Gastroesophageal sphincter (tissue), 4 donors: Measurements from ENCODE around the gene INPP5D. TPM values are rescaled to one million over a fixed set of nuclear protein-coding genes. Genes with fewer than 3 reads are reported as not detected.
A peak's percentile ranks its signal among the peaks of the same experiment; 100 is the strongest.
"Not testable (repeated sequence)": the region's sequence is repeated elsewhere in the genome, so short reads cannot be mapped to it uniquely, and the experiment has no call there.

Source experiments
- ATAC-seq: fragments of 150-250 bp; one replicate; pipeline ENCODE4 v1.9.1; 2016; ENCODE audit warnings: mild to moderate bottlenecking, moderate library complexity
- H3K27ac ChIP-seq, 4 donors: fragments of 200-600 bp; sonication (generic) in 3 of 4; 1 replicate in 3 of 4; 2 replicates in 1 of 4; pipeline ENCODE4 v1.5.1; 2016 to 2019
- H3K27me3 ChIP-seq: fragments of 200-600 bp; sonication (generic); one replicate; pipeline ENCODE4 v1.5.1; 2019
- H3K36me3 ChIP-seq, 2 donors: fragments of 200-600 bp; sonication (generic); one replicate each; pipeline ENCODE4 v1.5.1; 2019; ENCODE audit warnings: control low read depth in 1 of 2
- H3K4me1 ChIP-seq, 3 donors: fragments of 200-600 bp; sonication (generic); 1 replicate in 2 of 3; 2 replicates in 1 of 3; pipeline ENCODE4 v1.5.1; 2016 to 2019; ENCODE audit warnings: control low read depth in 2 of 3
- H3K4me3 ChIP-seq, 2 donors: fragments of 200-600 bp; sonication (generic); one replicate each; pipeline ENCODE4 v1.5.1; 2019; ENCODE audit warnings: mild to moderate bottlenecking in 1 of 2, moderate library complexity in 1 of 2
- H3K9me3 ChIP-seq, 3 donors: fragments of 200-600 bp; sonication (generic); one replicate each; pipeline ENCODE4 v1.5.1; 2017 to 2019; ENCODE audit warnings: control low read depth in 2 of 3
- EP300 ChIP-seq: sonication (generic); formaldehyde crosslinking; IDR thresholded peaks from one replicate; pipeline ENCODE4 v1.6.1; 2017; ENCODE audit warnings: antibody characterized with exemption, mild to moderate bottlenecking
- POLR2A ChIP-seq, 2 donors: fragments of 450-650 bp; IDR thresholded peaks; one replicate each; pipeline ENCODE4 v1.6.1; 2017; ENCODE audit warnings: antibody characterized with exemption in 2 of 2, mild to moderate bottlenecking in 2 of 2, moderate library complexity in 1 of 2
- POLR2AphosphoS5 ChIP-seq: sonication (generic); formaldehyde crosslinking; IDR thresholded peaks from one replicate; pipeline ENCODE4 v1.6.1; 2017; ENCODE audit warnings: antibody characterized with exemption
- WGBS, 2 donors: methylation state at CpG; one replicate each; pipeline ENCODE4 v1.1.5; 2018; ENCODE audit warnings: low coverage in 1 of 2; 5-methylcytosine and 5-hydroxymethylcytosine counted together
- total RNA-seq, 4 donors: library from RNA; depleted of rRNA; stranded (reverse); fragments of >200 nt; gene quantifications; one replicate each; pipeline ENCODE4 v1.1.0, GENCODE V29; 2016
- TF ChIP-seq, protein P1 (sequence below), 4 experiments: fragments of 200-600 bp in 2 of 4; fragments of 450-650 bp in 2 of 4; sonication (generic) in 1 of 4; IDR thresholded peaks; one replicate each; pipeline ENCODE4 v1.5.1; 2017 to 2019; ENCODE audit warnings: antibody characterized with exemption in 4 of 4, mild to moderate bottlenecking in 2 of 4, moderate library complexity in 2 of 4

The INPP5D gene
- total RNA-seq, 4 donors from 2014 or later, result 6.5 to 12.4 (median 9.3) TPM

DNA sequence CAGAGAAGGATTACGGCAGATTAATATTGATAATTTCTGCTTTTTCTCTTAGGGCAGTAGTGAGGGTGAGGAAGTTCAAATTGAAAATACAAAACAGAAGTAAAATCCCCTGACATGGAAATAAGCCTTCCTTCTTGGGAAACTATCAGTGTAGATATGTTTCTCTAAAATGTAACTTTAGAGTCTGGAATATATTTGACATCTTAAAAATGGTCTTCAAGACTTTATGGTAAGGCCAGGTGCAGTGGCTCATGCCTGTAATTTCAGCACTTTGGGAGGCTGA is 33.0 kb downstream of the INPP5D start:
- TF ChIP-seq POLR2A (IDR thresholded peaks at IDR 0.05) (no peak), POLR2AphosphoS5 (no peak), EP300 (no peak)
- TF ChIP-seq, protein P1, sequence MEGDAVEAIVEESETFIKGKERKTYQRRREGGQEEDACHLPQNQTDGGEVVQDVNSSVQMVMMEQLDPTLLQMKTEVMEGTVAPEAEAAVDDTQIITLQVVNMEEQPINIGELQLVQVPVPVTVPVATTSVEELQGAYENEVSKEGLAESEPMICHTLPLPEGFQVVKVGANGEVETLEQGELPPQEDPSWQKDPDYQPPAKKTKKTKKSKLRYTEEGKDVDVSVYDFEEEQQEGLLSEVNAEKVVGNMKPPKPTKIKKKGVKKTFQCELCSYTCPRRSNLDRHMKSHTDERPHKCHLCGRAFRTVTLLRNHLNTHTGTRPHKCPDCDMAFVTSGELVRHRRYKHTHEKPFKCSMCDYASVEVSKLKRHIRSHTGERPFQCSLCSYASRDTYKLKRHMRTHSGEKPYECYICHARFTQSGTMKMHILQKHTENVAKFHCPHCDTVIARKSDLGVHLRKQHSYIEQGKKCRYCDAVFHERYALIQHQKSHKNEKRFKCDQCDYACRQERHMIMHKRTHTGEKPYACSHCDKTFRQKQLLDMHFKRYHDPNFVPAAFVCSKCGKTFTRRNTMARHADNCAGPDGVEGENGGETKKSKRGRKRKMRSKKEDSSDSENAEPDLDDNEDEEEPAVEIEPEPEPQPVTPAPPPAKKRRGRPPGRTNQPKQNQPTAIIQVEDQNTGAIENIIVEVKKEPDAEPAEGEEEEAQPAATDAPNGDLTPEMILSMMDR (IDR thresholded peaks at IDR 0.05), result no peak
- WGBS, 2 donors, result 47 to 91% methylated on average over 1 of the region's 1 CpG
- ATAC-seq, result no peak

DNA sequence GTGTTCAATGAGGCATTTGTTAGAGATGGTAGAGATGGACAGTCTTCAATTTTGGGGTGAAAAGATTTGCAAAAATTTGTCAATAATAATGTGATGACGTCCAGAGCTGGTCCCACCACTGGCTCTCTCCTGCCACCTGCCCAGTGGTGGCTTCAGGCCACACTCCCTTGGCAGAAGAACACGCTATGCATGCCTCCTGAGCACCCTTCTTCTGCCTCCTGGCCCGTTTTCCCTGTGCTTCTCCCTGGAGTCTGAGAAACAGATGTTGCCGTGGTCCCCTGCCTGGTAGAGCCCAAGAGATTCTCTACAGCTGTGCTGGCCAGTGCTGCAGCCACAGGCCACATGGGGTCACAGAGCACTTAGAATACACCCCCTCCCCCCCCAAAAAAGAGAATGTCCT is 33.6 kb downstream of the INPP5D start:
- no peak overlapping the region for H3K4me3 ChIP-seq
- H3K4me1 ChIP-seq, result no peaks in the 10 kb centered on the region
- WGBS, 2 donors, result 40 to 81% methylated on average over 2 to 4 of the region's 4 CpGs
- no peak overlapping the region for H3K27ac ChIP-seq
- H3K27me3 ChIP-seq, result peaks cover 6% of the 10 kb centered on the region
- no peaks in the 10 kb centered on the region for H3K36me3 ChIP-seq
- H3K9me3 ChIP-seq, result no peaks in the 10 kb centered on the region
- TF ChIP-seq, protein P1 (IDR thresholded peaks at IDR 0.05), result no peak
- no peak for TF ChIP-seq POLR2A (IDR thresholded peaks at IDR 0.05)
- TF ChIP-seq EP300, result no peak
- no peak for TF ChIP-seq POLR2AphosphoS5
- ATAC-seq, result no peak

More for the DNA sequence above, 33.0 kb downstream of the INPP5D start:
- Histone ChIP-seq H3K36me3 (no peaks in the 10 kb centered on the region), H3K27me3 (peaks cover 6% of the 10 kb centered on the region), H3K4me1 (no peaks in the 10 kb centered on the region), H3K4me3 (no peak overlapping the region), H3K27ac (no peak overlapping the region), H3K9me3 (no peaks in the 10 kb centered on the region)

DNA sequence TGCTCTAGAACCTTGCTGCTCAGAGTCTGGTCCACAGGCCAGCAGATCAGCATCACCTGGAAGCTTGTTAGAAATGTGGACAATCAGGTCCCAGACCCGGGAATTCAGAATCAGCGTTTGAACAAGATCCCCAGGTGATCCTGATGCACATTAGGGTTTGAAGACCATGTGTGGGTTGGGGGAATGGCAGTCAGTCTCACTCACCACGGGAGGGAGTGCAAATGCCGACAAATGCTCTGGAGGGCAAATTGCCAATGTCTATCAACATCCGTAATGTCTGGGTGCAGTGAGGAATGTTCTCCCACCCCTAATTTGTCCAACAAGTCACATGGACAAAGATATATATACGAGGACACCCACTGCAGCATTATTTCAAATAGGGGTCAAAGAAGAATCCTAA is 34.5 kb downstream of the INPP5D start:
- Histone ChIP-seq H3K27me3 (peaks cover 6% of the 10 kb centered on the region), H3K27ac (no peak overlapping the region), H3K4me1 (no peaks in the 10 kb centered on the region), H3K36me3 (no peaks in the 10 kb centered on the region), H3K4me3 (no peak overlapping the region), H3K9me3 (no peaks in the 10 kb centered on the region)
- ATAC-seq, result no peak
- no peak for TF ChIP-seq POLR2A (IDR thresholded peaks at IDR 0.05)
- no peak for TF ChIP-seq POLR2AphosphoS5
- TF ChIP-seq EP300, result no peak
- TF ChIP-seq, protein P1 (IDR thresholded peaks at IDR 0.05), result no peak
- 21 to 41% methylated on average over 4 to 5 of the region's 6 CpGs for WGBS, 2 donors

DNA sequence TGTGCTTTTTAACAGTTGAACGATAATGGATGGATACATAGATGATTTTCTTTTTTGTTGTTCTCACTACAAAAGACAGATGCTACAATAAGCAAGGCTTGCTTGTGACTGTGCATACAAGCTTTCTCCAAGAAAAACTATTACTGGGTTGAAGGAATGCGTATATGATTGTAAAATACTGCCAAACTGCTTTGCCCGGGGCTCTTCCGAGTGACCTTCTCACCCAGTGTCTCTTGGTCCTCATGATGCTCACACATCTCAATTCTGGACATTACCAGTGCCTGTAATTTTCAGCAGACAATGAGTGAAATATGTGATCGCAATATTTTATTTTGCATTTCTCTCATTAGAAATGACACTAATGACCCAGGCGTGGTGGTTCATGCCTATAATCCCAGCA is 35.9 kb downstream of the INPP5D start:
- no peak for TF ChIP-seq EP300
- TF ChIP-seq, protein P1 (IDR thresholded peaks at IDR 0.05), result no peak
- no peak for TF ChIP-seq POLR2AphosphoS5
- no peak for TF ChIP-seq POLR2A (IDR thresholded peaks at IDR 0.05)
- H3K9me3 ChIP-seq, result no peaks in the 10 kb centered on the region
- 84 to 100% methylated on average over 2 to 6 of the region's 6 CpGs for WGBS, 2 donors
- ATAC-seq, result no peak
- H3K4me1 ChIP-seq, result no peaks in the 10 kb centered on the region
- no peak overlapping the region for H3K4me3 ChIP-seq
- peaks cover 6% of the 10 kb centered on the region for H3K27me3 ChIP-seq
- no peak overlapping the region for H3K27ac ChIP-seq
- H3K36me3 ChIP-seq, result no peaks in the 10 kb centered on the region

DNA sequence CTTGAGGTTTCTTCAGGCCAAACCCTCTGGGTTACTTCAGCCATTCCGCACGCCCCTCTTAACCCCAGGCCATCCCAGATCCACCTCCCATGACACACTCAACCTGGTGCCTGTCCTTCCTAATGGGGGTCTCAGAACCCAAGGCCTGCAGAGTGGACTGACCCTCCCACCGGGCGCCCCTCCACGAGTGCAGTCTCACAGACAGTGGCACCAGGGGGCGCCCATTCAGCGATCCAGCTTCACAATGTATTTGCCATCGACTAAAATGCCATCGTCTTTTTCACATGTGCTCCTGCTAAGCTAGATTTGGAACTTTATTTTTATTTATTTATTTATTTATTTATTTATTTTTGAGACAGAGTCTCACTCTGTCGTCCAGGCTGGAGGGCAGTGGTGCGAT is 38.5 kb downstream of the INPP5D start:
- 26 to 57% methylated on average over 7 to 11 of the region's 11 CpGs for WGBS, 2 donors
- no peak for TF ChIP-seq POLR2A (IDR thresholded peaks at IDR 0.05)
- TF ChIP-seq, protein P1 (IDR thresholded peaks at IDR 0.05), result peak in 2 of 4 experiments; percentile 12 to 39
- no peak overlapping the region for H3K4me3 ChIP-seq
- H3K9me3 ChIP-seq, result no peaks in the 10 kb centered on the region
- H3K4me1 ChIP-seq, result no peaks in the 10 kb centered on the region
- H3K27ac ChIP-seq, result no peak overlapping the region
- ATAC-seq, result no peak
- peaks cover 3% of the 10 kb centered on the region for H3K27me3 ChIP-seq
- H3K36me3 ChIP-seq, result no peaks in the 10 kb centered on the region

DNA sequence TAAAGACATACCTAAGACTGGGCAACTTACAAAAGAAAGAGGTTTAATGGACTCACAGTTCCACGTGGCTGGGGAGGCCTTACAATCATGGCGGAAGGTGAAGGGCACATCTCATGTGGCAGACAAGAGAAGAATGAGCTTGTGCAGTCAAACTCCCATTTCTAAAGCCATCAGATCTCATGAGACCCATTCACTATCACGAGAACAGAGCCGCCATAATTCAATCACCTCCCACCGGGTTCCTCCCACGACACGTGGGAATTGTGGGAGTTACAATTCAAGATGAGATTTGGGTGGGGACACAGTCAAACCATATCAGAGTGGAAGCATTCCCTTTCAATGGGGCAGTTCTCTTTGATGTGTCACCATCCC is 39.7 kb downstream of the INPP5D start:
- whole genome bisulfite sequencing, 2 donors, result 94 to 100% methylated on average over 3 to 7 of the region's 7 CpGs
- H3K9me3 ChIP-seq, H3K36me3 ChIP-seq, H3K4me1 ChIP-seq, H3K27ac ChIP-seq, ATAC-seq, H3K27me3 ChIP-seq, H3K4me3 ChIP-seq: not testable (repeated sequence)
